ENCODE data around the gene LAMA4.

DNA sequence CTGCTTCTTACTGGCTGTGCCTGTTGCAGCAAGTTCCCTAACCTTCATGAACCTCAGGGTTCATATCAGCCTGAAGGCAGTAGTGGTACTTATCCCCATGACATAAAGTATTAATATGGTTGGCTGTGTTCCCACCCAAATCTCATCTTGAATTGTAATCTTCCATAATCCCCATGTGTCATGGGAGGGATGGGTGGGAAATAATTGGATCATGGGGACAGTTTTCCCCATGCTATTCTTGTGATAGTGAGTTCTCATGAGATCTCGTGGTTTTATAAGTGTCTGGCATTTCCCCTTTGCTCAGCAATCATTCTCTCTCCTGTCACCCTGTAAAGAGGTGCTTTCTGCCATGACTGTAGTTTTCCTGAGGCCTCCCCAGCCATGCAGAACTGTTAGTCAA lies 105.1 kb downstream of the LAMA4 start:
- TF ChIP-seq, protein P1, sequence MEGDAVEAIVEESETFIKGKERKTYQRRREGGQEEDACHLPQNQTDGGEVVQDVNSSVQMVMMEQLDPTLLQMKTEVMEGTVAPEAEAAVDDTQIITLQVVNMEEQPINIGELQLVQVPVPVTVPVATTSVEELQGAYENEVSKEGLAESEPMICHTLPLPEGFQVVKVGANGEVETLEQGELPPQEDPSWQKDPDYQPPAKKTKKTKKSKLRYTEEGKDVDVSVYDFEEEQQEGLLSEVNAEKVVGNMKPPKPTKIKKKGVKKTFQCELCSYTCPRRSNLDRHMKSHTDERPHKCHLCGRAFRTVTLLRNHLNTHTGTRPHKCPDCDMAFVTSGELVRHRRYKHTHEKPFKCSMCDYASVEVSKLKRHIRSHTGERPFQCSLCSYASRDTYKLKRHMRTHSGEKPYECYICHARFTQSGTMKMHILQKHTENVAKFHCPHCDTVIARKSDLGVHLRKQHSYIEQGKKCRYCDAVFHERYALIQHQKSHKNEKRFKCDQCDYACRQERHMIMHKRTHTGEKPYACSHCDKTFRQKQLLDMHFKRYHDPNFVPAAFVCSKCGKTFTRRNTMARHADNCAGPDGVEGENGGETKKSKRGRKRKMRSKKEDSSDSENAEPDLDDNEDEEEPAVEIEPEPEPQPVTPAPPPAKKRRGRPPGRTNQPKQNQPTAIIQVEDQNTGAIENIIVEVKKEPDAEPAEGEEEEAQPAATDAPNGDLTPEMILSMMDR (IDR thresholded peaks at IDR 0.05), result no peak
- no peak for TF ChIP-seq POLR2A (IDR thresholded peaks at IDR 0.05)
